Activated CD4-positive, alpha-beta T cell treated with anti-CD3 and anti-CD28 coated beads, Interleukin-10, Interleukin-2, amounts not matched to agents 100 ng/mL and 50 ng/mL, durations not matched to agents 16 hours and 8 hours (primary cell): ENCODE measurements around the gene MECP2.
A peak's percentile ranks its signal among the peaks of the same experiment; 100 is the strongest.

Experiments used
- DNase-seq: peaks from one replicate; pipeline ENCODE4 v3.0.0-alpha.2; 2020

Gene MECP2

GRCh38 chrX:153984351-153985178 lies 113.0 kb downstream of the MECP2 start:
- DNase-seq: peak; percentile 65

GRCh38 chrX:153983321-153983801 lies 114.2 kb downstream of the MECP2 start:
- DNase-seq: no peak

DNA sequence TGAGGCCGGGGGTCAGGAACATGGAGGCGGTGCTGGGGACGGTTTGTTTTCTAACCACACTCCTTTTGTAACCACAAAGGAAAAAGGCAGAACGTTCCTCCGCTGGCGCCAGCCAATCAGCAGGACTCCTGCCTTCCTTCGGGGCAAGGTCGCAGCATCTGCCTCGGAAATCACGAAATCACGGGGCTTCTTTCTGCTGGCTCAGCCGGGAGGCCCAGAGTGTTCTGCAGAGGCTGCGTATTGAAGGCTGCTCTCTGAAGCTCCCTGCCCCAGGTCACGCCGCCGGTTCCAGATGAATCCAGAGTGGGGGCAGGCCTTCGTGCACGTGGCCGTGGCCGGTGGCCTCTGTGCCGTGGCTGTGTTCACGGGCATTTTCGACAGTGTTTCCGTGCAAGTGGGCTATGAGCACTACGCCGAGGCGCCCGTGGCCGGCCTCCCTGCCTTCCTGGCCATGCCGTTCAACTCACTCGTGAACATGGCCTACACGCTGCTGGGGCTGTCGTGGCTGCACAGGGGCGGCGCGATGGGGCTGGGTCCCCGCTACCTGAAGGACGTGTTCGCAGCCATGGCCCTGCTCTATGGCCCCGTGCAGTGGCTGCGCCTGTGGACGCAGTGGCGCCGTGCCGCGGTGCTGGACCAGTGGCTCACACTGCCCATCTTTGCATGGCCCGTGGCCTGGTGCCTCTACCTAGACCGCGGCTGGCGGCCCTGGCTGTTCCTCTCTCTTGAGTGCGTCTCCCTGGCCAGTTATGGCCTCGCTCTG lies 115.6 kb downstream of the MECP2 start:
- DNase-seq: peak; percentile 92

DNA sequence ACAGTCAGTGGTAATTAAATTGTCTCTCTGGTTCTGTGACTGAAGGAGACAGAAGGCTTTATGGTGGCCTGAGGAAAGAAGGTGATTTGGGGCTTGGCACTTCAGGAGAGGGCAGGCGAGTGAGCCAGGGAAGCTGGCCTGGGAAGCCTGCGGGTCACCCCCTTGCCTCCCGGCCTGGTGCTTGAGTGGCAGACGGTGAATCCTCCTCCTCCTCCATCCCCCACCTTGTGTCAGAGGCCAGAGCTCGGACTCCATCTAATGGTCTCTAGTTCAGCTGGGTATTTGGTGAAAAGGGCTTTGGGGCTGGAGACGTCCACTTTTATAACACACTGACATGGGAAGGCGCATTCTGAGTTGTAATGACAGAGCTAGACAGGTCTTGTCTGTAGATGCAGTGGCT lies 116.3 kb downstream of the MECP2 start:
- no peak for DNase-seq

DNA sequence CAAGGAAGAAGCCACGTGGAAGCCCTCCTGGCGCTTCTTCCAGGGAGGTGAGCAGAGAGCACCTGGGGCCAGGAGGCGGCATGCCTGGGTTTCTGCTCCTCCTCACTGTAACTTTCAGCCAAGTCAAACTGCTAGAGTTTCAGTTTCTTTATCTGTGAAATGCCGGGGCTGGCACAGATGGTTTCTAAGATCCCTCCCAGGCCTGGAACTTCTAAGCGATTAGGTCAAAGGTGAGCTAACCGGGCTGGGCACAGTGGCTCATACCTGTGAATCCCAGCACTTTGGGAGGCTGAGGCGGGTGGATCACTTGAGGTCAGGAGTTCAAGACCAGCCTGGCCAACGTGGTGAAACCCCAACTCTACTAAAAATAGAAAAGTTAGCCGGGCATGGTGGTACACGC lies 117.1 kb downstream of the MECP2 start:
- peak; percentile 47 for DNase-seq

DNA sequence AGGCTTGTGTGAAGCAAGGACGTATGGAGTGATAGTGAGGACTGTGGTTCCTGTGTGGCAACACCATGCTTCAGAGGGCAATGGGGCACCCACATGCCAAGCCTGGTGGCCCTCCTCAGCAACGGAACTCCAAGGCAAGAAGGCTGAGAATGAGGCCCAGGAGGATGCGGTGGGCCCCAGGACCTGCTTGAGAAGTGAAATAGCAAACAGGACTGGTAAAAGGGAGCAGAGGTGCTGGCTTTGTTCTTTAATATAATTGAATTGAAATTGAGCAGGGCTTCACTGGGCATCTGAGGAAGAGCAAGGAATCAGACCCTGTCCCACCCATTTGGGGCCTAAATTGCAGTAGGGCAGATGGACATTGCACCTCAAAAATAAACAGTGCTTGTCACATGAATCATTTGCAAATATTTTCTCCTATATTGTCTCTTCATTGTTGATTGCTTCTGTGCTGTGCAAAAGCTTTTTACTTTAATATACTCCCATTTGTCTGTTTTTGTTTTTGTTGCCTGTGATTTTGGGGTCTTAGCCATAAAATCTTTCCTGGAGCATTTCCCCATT lies 122.7 kb downstream of the MECP2 start:
- no peak for DNase-seq

- DNase-seq: peak; percentile 28
These were observed 123.4 kb downstream of the MECP2 start for GRCh38 chrX:153974003-153974725.

GRCh38 chrX:153973127-153974002 lies 124.2 kb downstream of the MECP2 start:
- no peak for DNase-seq

GRCh38 chrX:153972368-153973126 lies 125.0 kb downstream of the MECP2 start, which contains the start of gene TMEM187:
Gene TMEM187 (plus strand): TSS chrX:153972754. CDS start chrX:153982063, 9,309 bp downstream.
- peak; percentile 96 for DNase-seq
